ENCODE results near the gene CCDC88C. TPM values are rescaled to one million over a fixed set of nuclear protein-coding genes. Genes with fewer than 3 reads are reported as not detected.

CCDC88C gene
- total RNA-seq, 1 donor from 2014 or later: 16.5 TPM

GRCh38 chr14:91305650-91306431 is 111.8 kb downstream of the CCDC88C start:
- DNase-seq: no peak

- DNase-seq: no peak
Observed at GRCh38 chr14:91303924-91304229, 113.7 kb downstream of the CCDC88C start.

- no peak for DNase-seq
Observed at GRCh38 chr14:91303091-91303923, 114.3 kb downstream of the CCDC88C start.

GRCh38 chr14:91302391-91302790 is 115.2 kb downstream of the CCDC88C start:
- DNase-seq: no peak

GRCh38 chr14:91300957-91301356 is 116.7 kb downstream of the CCDC88C start:
- no peak for DNase-seq

GRCh38 chr14:91300283-91300895 is 117.2 kb downstream of the CCDC88C start:
- no peak for DNase-seq

- DNase-seq: no peak
Observed at GRCh38 chr14:91299121-91300115, 118.2 kb downstream of the CCDC88C start.

GRCh38 chr14:91298576-91298975 is 119.0 kb downstream of the CCDC88C start:
- no peak for DNase-seq

- DNase-seq: no peak
Observed at GRCh38 chr14:91297081-91297711, 120.4 kb downstream of the CCDC88C start.

GRCh38 chr14:91295851-91296796 is 121.5 kb downstream of the CCDC88C start:
- no peak for DNase-seq

GRCh38 chr14:91295276-91295845 is 122.3 kb downstream of the CCDC88C start:
- DNase-seq: no peak

GRCh38 chr14:91294153-91294552 is 123.5 kb downstream of the CCDC88C start:
- no peak for DNase-seq

- DNase-seq: no peak
Observed at GRCh38 chr14:91293281-91293680, 124.3 kb downstream of the CCDC88C start.

GRCh38 chr14:91292491-91292890 is 125.1 kb downstream of the CCDC88C start:
- no peak for DNase-seq

GRCh38 chr14:91291786-91292405 is 125.7 kb downstream of the CCDC88C start:
- DNase-seq: no peak

GRCh38 chr14:91290986-91291385 is 126.6 kb downstream of the CCDC88C start:
- no peak for DNase-seq

GRCh38 chr14:91289464-91289863 is 128.2 kb downstream of the CCDC88C start:
- no peak for DNase-seq

- DNase-seq: no peak
Observed at GRCh38 chr14:91288876-91289275, 128.7 kb downstream of the CCDC88C start.

- DNase-seq: peak; percentile 51
Observed at GRCh38 chr14:91286530-91286937, 131.1 kb downstream of the CCDC88C start.

Measured in skin of body (tissue), 2 donors.